Fibroblast of lung (primary cell): ENCODE results near the gene S100A9.

ENCODE experiments used
- CTCF ChIP-seq, 2 donors: IDR thresholded peaks in 1 of 2; conservative IDR thresholded peaks in 1 of 2; 1 replicate in 1 of 2; 2 replicates in 1 of 2; pipeline ENCODE4 v1.5.1; 2011 to 2012; ENCODE audit warnings: low read length in 2 of 2, control low read depth in 1 of 2, inconsistent platforms in 1 of 2, low read depth in 1 of 2, mild to moderate bottlenecking in 1 of 2
- EZH2 ChIP-seq: IDR thresholded peaks from 2 replicates; pipeline ENCODE4 v1.5.1; 2012; ENCODE audit warnings: low read length, control low read depth, mild to moderate bottlenecking; ENCODE audit errors: missing control alignments

- TF ChIP-seq CTCF (conservative IDR thresholded peaks at IDR 0.05 in 1 of 2, IDR thresholded peaks at IDR 0.05 in 1 of 2; ENCODE audit: low read depth in 1 of 2, low read length in 2 of 2) (no peak), EZH2 (no peak)
These were observed 13.6 kb upstream of the S100A9 start for GRCh38 chr1:153343811-153344717.
